Neural progenitor cell (in vitro differentiated cells): ENCODE measurements around the gene SURF4. TPM values are rescaled to one million over a fixed set of nuclear protein-coding genes. Genes with fewer than 3 reads are reported as not detected.

Source experiments
- DNase-seq: peaks from one replicate; pipeline ENCODE4 v3.0.0-alpha.2; 2016; ENCODE audit warnings: low spot score
- H2AFZ ChIP-seq: fragments of 200-600 bp; sonication (generic); replicated peaks from 2 replicates; pipeline ENCODE4 v1.6.1; 2016; ENCODE audit warnings: antibody characterized with exemption
- H3F3A ChIP-seq: fragments of 200-600 bp; sonication (generic); 2 replicates; pipeline ENCODE4 v1.6.1; 2016; ENCODE audit warnings: antibody characterized with exemption, low read depth
- H3K27ac ChIP-seq: fragments of 200-600 bp; sonication (generic); 2 replicates; pipeline ENCODE4 v1.5.1; 2016; ENCODE audit warnings: mild to moderate bottlenecking
- H3K27me3 ChIP-seq: fragments of 200-600 bp; sonication (generic); 2 replicates; pipeline ENCODE4 v1.6.1; 2016; ENCODE audit warnings: mild to moderate bottlenecking, moderate library complexity
- H3K36me3 ChIP-seq: fragments of 200-600 bp; sonication (generic); 2 replicates; pipeline ENCODE4 v1.5.1; 2016
- H3K4me1 ChIP-seq: fragments of 200-600 bp; sonication (generic); 2 replicates; pipeline ENCODE4 v1.6.1; 2016; ENCODE audit warnings: mixed run types
- H3K4me2 ChIP-seq: fragments of 200-600 bp; sonication (generic); 2 replicates; pipeline ENCODE4 v1.6.1; 2016
- H3K4me3 ChIP-seq: fragments of 200-600 bp; sonication (generic); 2 replicates; pipeline ENCODE4 v1.5.1; 2016
- H3K79me2 ChIP-seq: fragments of 200-600 bp; sonication (generic); 2 replicates; pipeline ENCODE4 v1.6.1; 2016; ENCODE audit warnings: low read depth
- H3K9ac ChIP-seq: fragments of 200-600 bp; sonication (generic); 2 replicates; pipeline ENCODE4 v1.6.1; 2016
- H3K9me3 ChIP-seq: fragments of 200-600 bp; sonication (generic); 2 replicates; pipeline ENCODE4 v1.5.1; 2016; ENCODE audit warnings: low read depth
- H4K20me1 ChIP-seq: fragments of 200-600 bp; sonication (generic); 2 replicates; pipeline ENCODE4 v1.6.1; 2016; ENCODE audit warnings: low read depth
- H3K27ac Mint-ChIP-seq: 3 replicates; pipeline ENCODE4 v1.8.0; 2021; ENCODE audit warnings: mixed read lengths
- H3K27me3 Mint-ChIP-seq: 2 replicates; pipeline ENCODE4 v1.8.0; 2022; ENCODE audit warnings: low read depth, mild to moderate bottlenecking, inconsistent platforms, moderate library complexity, mixed read lengths; ENCODE audit not compliant: insufficient read depth
- H3K36me3 Mint-ChIP-seq: 3 replicates; pipeline ENCODE4 v1.8.0; 2021; ENCODE audit warnings: mixed read lengths
- H3K4me1 Mint-ChIP-seq: 3 replicates; pipeline ENCODE4 v1.8.0; 2021; ENCODE audit warnings: mixed read lengths
- H3K4me3 Mint-ChIP-seq: 3 replicates; pipeline ENCODE4 v1.8.0; 2021; ENCODE audit warnings: mild to moderate bottlenecking, moderate library complexity, mixed read lengths
- H3K9me3 Mint-ChIP-seq: 3 replicates; pipeline ENCODE4 v1.8.0; 2020; ENCODE audit warnings: mixed read lengths
- EZH2 ChIP-seq: fragments of 200-600 bp; sonication (generic); IDR thresholded peaks from 2 replicates; pipeline ENCODE4 v1.6.1; 2017; ENCODE audit warnings: antibody characterized with exemption, mild to moderate bottlenecking, moderate library complexity
- EZH2phosphoT487 ChIP-seq: fragments of 200-600 bp; sonication (generic); IDR thresholded peaks from 2 replicates; pipeline ENCODE4 v1.6.1; 2017; ENCODE audit warnings: antibody characterized with exemption
- total RNA-seq: library from RNA; depleted of rRNA; stranded (reverse); fragments of >200 nt; gene quantifications from 2 replicates; pipeline ENCODE4 v1.2.3, GENCODE V29; 2015; ENCODE audit warnings: low replicate concordance
- TF ChIP-seq, protein P1 (sequence below): fragments of 200-600 bp; sonication (generic); IDR thresholded peaks from 2 replicates; pipeline ENCODE4 v1.5.1; 2017; ENCODE audit warnings: antibody characterized with exemption, mild to moderate bottlenecking

The SURF4 gene
- total RNA-seq, 1 donor from 2014 or later, result 102 TPM

DNA sequence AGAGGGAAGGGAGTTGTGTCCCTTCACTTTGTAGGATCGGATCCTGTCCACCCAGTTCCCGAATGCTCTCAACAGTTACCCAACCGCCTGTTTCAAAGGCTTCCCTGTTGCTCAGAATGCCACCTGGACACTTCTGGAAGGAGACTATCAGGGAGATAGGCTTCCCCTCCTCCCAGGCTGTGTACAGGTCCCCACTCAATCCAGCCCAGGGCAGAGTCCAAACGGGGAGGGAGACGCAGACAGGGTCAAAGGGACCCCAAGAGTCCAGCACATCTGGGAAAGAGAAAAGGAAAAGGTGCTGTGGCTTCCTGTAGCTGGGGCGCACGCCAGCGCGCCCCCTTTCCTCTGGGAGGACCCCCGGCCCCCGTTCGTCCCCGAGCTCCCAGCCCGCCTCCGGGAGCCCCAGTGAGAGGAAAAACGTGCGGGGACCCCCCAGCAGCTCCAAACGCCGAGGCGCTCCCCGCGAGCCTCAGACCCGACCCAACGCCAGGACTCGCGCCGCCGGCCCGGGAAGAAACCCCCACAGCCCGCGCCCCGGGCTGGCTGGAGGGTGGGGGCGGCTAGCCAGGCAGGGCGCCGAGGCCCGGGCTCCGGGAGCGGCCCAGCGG, 640 bp downstream of the SURF4 start:
- Histone ChIP-seq H3K27me3 (peaks cover 13% of the 10 kb centered on the region), H3K4me3 (peak overlapping the region; percentile 99), H3K9me3 (no peaks in the 10 kb centered on the region), H4K20me1 (peaks cover 55% of the 10 kb centered on the region), H3K27ac (peak overlapping the region; percentile 91), H3K79me2 (peaks cover 56% of the 10 kb centered on the region), H3K9ac (peak overlapping the region; percentile 94), H3K4me2 (peak overlapping the region; percentile 92), H3F3A (no peaks in the 10 kb centered on the region), H2AFZ (no peak overlapping the region), H3K36me3 (no peaks in the 10 kb centered on the region), H3K4me1 (peaks cover 4% of the 10 kb centered on the region)
- peak; percentile 49 for DNase-seq
- peaks cover 4% of the 10 kb centered on the region for H3K27me3 Mint-ChIP-seq
- TF ChIP-seq, protein P1, sequence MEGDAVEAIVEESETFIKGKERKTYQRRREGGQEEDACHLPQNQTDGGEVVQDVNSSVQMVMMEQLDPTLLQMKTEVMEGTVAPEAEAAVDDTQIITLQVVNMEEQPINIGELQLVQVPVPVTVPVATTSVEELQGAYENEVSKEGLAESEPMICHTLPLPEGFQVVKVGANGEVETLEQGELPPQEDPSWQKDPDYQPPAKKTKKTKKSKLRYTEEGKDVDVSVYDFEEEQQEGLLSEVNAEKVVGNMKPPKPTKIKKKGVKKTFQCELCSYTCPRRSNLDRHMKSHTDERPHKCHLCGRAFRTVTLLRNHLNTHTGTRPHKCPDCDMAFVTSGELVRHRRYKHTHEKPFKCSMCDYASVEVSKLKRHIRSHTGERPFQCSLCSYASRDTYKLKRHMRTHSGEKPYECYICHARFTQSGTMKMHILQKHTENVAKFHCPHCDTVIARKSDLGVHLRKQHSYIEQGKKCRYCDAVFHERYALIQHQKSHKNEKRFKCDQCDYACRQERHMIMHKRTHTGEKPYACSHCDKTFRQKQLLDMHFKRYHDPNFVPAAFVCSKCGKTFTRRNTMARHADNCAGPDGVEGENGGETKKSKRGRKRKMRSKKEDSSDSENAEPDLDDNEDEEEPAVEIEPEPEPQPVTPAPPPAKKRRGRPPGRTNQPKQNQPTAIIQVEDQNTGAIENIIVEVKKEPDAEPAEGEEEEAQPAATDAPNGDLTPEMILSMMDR, result peak; percentile 37
- TF ChIP-seq EZH2phosphoT487, result no peak
- H3K27ac Mint-ChIP-seq, result peak overlapping the region; percentile 94
- H3K4me1 Mint-ChIP-seq, result peaks cover 15% of the 10 kb centered on the region
- H3K4me3 Mint-ChIP-seq, result peak overlapping the region; percentile 99
- H3K36me3 Mint-ChIP-seq, result peaks cover 11% of the 10 kb centered on the region
- H3K9me3 Mint-ChIP-seq, result no peaks in the 10 kb centered on the region

DNA sequence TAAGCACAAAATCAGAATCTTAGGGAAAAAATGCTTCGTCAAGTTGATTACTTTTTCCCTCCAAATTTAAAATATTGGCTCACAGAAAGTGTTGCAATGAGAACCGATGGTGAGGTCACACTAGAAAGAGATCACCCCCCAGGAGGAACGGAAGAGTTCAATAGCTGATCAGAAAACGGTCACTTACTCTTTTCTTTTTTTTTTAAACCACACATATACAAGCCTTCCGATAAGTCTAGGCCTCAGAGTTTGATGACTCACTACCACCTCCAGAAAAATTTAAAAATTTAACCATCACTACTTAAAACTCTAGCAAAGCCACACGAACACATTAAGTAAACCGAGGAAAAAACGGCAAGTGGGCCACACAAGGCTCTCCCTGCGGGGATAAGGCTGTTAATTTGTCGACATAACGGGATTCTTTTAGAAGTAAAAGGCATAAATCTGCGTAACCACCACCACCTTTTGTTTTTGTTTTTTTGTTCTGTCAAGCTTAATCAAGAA, 1.2 kb downstream of the SURF4 start:
- Mint-ChIP-seq H3K4me1 (peaks cover 18% of the 10 kb centered on the region), H3K27me3 (peaks cover 4% of the 10 kb centered on the region), H3K36me3 (peaks cover 14% of the 10 kb centered on the region), H3K9me3 (no peaks in the 10 kb centered on the region), H3K4me3 (peak overlapping the region; percentile 99), H3K27ac (peak overlapping the region; percentile 94)
- H4K20me1 ChIP-seq, result peaks cover 60% of the 10 kb centered on the region
- H3K4me3 ChIP-seq, result peak overlapping the region; percentile 99
- H3K79me2 ChIP-seq, result peaks cover 62% of the 10 kb centered on the region
- H3K27ac ChIP-seq, result no peak overlapping the region
- TF ChIP-seq, protein P1, result no peak
- TF ChIP-seq EZH2phosphoT487, result no peak
- no peak for TF ChIP-seq EZH2
- no peak for DNase-seq
- no peaks in the 10 kb centered on the region for H3F3A ChIP-seq
- H3K9ac ChIP-seq, result peak overlapping the region; percentile 94
- H3K4me1 ChIP-seq, result peaks cover 4% of the 10 kb centered on the region
- H2AFZ ChIP-seq, result no peak overlapping the region
- H3K36me3 ChIP-seq, result no peaks in the 10 kb centered on the region
- H3K27me3 ChIP-seq, result peaks cover 13% of the 10 kb centered on the region
- no peaks in the 10 kb centered on the region for H3K9me3 ChIP-seq
- peak overlapping the region; percentile 92 for H3K4me2 ChIP-seq

DNA sequence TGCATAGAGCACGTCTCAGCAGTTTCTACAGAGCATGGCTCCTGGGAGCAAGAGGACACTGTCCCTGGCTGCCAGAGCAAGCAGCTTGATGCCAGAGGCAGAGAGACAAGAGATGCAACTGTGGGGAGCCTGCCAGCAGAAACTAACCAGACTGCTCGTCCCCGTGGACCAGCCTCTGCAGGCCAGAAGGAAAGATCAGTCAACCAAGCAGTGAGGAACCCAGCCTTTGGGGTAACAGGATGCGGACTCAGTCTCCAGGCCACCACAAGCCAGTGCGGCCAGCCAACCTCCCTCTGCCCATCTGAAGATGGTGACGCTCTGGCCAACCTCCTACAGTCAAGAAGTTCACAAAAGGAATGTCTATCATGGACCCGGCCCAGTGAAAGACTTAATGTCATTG, 3.7 kb downstream of the SURF4 start:
- peaks cover 87% of the 10 kb centered on the region for H3K79me2 ChIP-seq
- TF ChIP-seq, protein P1, result no peak
- TF ChIP-seq EZH2, result no peak
- no peak for TF ChIP-seq EZH2phosphoT487
- DNase-seq, result no peak
- no peak overlapping the region for H3K9ac ChIP-seq
- no peaks in the 10 kb centered on the region for H3K36me3 ChIP-seq
- no peak overlapping the region for H3K27ac ChIP-seq
- H3K27me3 ChIP-seq, result peaks cover 7% of the 10 kb centered on the region
- Mint-ChIP-seq H3K27ac (no peak overlapping the region), H3K36me3 (peaks cover 19% of the 10 kb centered on the region), H3K9me3 (no peaks in the 10 kb centered on the region), H3K27me3 (peaks cover 2% of the 10 kb centered on the region), H3K4me3 (no peak overlapping the region), H3K4me1 (peaks cover 15% of the 10 kb centered on the region)
- no peak overlapping the region for H3K4me3 ChIP-seq
- H3K4me2 ChIP-seq, result no peak overlapping the region
- H4K20me1 ChIP-seq, result peaks cover 85% of the 10 kb centered on the region
- H3F3A ChIP-seq, result no peaks in the 10 kb centered on the region
- H3K9me3 ChIP-seq, result no peaks in the 10 kb centered on the region
- no peak overlapping the region for H2AFZ ChIP-seq
- peaks cover 4% of the 10 kb centered on the region for H3K4me1 ChIP-seq
